HG02678 (cell line): ENCODE data around the gene LRIG1.

Experiments used
- ATAC-seq: cut with Tn5 transposase; IDR thresholded peaks from one replicate; pipeline ENCODE4 v1.9.1; 2021; ENCODE audit warnings: mild to moderate bottlenecking, moderate library complexity; ENCODE audit not compliant: unreplicated experiment

LRIG1 gene

DNA sequence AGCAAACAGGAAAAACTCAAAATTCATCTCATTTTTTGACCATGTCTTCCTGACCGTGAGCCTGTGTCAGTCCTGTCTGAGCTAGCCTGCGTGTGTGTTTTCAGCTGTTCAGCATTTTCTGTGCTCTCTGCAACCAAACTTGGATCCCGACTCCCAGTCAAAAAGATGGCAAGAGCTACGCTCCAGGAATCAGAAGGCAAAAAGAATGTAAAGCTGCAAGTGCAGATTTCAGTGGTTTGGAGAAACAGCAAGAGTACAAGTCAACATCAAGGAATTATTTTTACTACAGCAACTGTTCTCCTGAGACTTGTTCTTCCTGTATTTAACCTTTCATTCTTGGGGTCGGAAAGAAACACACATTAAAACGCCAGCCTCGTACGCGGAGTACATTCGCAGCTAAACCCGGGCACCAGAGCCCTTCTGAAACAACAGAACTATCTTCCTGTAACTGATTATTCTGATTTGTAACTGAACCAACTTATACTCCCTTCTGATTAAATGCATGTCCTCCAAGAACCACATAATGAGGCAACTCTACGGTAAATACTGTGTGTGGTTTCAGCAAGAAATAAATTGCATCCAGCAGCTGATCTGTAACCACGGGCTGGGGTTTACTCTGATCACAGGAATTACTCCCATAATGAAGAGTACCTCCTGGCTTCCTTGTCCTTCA is 107.4 kb downstream of the LRIG1 start:
- peak; percentile 18 for ATAC-seq

DNA sequence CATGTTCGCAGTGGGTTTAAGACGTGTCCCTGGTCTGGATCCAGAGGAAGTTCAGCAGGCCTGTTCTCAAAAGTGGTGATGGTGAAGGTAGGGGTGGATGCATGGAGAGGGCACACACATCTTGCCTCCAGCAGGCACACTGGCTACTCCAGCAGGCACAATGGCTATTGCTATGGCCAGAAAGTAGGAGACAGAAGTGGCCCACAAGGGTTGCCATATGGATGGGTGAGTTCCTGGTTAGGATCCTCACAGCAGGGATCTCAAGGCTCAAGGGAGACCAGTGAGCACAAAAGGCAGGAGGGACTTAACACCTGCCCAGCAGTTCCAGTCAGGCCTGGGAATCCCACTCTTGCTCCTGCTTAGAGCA is 107.9 kb downstream of the LRIG1 start:
- ATAC-seq = no peak

DNA sequence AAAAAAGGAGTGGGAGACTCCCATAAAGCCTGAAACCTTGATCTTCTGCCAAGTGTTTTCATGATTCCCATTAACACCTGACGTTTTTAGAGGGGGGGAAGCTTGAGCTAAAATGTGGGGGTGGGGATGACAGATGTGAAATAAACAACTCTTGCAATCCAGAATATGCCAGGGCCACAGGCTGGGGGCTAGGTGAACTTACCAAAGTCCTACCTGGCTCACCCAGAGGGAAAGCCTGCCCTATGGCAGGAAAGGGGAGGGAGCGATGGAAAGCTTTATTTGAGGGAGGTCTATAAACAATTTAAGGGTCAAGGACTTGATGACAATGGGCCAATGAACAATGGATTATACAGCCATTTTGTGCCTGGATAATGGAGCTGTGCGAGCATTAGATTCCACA is 108.3 kb downstream of the LRIG1 start:
- no peak for ATAC-seq

DNA sequence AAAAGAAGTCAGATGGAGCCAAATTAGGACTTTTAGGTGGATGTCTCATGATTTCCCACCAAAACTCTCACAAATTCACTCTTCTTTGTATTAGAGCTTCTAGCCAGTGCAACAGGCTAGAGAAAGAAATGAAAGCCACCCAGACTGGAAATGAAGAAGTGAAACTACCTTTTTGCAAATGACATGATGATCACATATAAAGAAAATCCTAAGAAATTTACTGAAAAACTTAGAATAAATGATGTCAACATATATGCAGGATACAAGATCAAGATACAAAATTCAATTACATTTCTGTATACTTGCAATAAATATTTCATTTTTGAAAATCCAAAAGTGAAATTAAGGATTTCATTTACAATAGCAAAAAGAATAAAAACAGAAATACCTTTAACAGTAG is 110.8 kb downstream of the LRIG1 start:
- ATAC-seq = peak; percentile 22

DNA sequence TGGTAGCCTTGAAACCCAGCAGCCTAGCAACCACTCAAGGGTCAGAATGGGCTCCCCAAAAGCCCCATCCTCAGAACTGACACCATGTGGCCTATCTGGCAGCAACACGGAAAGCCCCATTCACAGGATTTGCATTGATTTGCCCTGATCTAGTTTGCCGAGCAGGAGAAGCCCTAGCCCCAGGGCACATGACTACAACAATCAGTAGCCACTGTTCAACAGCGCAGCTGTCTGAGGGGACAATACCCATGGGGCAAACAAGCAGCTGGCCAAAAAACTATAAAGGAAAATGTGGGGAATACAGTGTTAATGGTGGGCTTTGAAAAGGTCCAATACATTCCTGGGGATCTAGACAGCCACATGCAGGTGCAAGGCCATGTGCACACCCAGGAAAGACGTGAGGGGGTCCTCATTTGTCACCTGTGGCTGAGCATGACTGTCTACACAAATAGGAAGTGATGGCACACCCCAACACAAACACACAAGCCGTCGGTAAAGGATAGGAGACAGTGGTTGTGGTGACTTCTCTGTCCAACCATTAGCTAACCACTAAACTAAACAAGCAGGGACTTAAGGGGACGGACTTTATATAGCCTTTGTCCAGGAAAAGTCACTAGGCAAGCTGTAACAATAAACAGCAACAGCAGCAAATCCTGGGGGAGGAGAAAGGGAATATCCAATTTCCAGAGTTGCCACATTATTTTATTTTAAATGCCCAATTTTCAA is 113.7 kb downstream of the LRIG1 start:
- peak; percentile 58 for ATAC-seq

DNA sequence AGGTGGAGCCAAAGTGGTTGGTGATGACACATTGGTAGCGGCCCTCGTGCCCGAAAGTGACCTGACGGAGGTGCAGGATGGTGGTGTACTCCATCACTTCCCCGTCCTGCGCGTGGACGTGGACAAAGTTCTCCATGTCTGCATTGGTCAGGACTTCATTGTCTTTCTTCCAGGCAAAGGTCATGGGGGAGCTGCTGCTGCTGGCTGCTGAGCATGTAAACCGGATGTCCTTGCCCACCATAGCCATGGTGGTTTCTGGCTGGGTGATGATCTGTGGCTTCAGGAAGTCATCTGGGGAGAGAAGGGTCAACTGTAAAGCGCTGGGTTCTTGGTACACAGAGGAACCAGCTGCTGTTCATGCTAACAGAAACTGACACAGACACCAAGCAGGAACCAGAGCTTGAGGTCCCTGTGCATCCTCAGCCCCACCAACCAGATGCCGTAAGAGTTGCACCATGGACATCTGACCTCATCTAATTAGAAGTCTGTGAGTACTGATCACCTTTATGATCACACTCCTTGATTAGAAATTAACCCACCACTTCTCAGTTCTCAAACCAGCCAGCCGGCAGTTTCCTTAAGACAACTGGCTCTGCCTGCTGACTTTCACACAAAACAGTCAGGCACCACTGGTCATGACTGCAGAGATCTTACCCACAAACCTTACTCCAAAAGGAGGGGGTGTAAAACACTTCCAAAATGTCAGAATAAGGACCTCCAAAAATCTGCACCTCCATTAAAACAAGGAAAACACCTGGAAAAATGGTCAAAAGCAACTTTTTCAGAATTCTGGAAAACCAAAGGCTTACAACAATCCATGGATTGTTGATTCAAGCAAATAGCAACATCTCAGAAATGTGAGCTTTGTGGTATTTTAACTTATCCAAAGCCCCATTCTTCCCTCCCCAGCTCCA is 114.6 kb downstream of the LRIG1 start:
- ATAC-seq = peak; percentile 81

DNA sequence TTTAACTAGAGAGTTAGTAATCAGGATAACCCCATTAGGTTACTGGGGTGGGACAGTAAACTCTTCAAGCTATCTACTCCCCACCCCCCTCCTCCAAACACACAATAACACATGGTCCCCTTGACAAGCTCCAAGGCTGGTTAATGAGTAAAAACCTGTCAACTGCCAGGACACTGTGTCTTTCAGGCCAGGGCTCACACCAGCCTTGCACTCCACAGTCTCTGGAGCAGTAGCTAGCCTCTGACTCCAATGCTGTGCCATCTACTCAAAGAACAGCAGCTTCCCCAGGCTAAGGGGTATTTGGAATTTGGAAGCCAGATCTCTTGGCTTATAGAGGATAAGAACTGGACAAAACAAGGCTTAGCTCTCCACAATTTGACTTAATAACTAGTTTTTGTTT is 115.8 kb downstream of the LRIG1 start:
- no peak for ATAC-seq

DNA sequence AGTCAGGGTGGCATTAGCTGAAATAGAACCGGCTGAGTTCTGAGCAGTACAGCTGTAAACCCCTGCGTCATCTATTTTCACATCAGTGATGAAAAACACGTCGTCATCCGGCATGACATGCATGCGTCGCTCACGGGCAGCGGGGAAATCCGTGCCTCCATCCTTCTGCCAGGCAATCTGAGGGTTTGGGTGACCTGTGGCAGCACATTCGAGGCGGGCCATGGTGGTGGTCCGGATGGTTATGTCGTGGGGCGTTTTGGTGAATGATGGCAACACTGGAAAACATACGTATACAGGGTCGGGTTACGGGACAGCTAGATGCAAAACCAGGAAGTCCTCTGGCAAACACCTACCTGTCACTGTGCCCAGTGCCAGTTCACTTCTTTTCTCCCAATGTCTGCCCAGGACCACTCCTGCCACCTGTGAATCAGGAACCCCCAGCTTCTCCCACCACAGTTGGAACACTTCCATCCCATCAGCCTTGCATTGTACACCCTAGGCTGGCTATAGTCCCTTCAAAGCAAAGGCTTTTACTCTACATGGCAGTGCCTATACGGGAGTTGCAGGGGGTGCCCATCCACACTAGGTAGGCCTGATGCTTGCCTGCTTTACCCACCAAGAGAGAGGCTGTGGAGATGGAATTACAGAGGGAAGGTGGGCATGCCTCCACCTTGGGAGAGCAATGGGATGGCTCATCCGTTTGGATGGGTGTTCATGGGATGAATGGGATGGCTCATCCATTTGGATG is 116.7 kb downstream of the LRIG1 start:
- ATAC-seq = no peak

DNA sequence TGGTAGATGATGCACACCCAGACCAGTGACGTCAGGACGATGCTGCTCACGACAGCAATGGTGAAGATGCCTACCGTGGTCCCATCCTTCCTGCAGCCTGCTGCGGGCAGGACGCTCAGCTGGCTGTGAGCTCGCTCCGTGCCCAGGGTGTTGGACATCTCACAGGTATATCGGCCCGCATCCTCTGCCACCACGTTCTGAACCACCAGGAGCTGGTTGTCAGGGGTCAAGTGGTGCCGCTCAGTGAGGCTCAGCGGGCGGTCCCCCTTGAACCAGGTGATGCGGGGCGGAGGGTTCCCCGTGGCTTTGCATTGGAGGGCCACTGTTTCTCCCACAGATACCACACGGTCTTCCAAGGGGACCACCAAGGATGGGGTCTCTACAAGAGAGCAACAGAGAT is 117.8 kb downstream of the LRIG1 start:
- no peak for ATAC-seq

DNA sequence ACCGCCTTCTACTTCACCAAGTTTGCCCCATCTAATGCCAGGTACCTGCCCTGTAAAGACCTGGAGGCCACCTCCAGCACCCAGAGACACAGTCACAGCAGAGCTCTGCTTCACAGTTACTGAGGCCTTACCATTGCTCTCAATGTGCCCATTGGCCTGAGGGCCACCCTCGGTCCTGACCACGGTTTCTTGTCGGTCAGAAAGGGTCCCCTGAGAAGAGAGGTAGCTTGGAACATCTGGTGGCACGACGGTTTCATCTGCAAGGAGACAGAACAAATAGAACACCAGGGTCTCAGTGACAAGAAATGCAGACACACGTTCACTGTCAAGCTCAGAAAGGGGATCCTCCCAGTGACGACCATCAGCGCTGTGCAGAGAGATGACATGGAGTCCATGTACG is 118.7 kb downstream of the LRIG1 start:
- no peak for ATAC-seq

DNA sequence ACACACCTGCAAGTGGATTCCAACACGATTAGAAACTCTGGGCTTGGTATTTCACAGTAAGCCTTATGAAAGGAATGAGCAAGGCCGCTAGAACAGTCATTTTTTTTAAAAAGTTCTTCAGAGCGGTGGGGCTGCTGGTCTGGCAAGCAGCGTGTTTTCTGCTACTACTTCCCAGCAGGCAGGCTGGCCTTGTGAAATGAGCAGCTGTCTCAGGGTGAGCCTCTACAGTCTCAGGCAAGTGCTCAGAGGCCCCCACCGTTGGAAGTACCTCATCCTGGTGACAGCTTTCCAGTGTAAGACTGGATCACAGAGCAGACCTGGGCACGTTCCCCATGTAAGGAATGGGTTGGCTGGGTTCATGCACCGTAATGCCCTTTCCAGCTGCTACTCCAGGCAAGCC is 119.2 kb downstream of the LRIG1 start:
- no peak for ATAC-seq

DNA sequence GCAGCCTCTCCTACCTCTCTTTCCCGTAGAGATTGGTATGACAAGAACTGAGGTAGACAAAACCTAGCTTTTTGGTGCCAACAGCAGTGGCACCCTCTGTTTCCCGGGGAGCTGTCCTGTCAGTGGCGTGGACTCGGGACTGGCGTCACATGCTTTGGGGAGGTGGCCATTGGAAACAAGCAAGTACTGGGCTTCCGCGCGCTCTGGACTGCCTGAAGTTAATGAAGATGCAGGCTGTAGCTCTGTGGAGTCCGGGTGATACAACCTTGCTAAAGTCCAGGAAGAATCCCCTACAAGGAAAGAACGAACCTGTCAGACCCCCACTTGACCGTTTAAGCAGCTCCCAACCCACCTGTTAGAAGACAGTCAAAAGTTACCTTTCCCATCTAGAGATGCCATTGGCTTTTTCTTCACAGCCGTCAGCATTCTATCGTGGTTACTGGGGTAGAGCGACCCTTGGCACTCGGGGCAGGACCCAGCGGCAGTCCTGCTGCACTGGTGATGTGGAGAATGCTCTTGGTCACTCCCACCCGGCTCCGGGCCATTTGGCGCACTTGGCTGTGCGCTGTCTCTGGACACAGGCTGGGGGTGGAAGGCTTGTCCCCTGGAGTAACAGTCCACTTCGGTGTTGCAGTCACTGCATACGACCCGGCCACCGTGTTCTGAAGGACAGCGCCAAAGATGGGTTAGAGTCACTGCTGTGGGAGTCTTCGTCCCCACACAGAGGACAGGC is 120.5 kb downstream of the LRIG1 start:
- ATAC-seq = no peak

DNA sequence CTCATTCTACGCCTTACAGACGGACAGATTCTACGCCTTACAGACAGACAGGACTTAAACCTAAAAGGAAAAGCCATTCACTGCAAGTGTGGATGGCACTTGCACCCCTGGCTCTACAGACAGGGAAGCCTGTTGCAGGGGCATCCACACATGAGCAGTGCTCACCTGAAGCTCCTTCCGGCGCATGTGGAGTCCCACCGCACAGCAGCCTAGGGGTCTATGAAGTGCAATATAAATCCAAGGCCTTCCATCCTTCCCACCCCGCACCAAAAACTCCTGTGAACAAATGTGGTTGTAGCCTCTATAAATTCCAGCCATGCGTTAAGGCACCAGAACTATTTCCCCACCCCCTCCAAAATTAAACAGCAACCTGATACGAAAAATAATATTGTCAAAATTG is 121.3 kb downstream of the LRIG1 start:
- no peak for ATAC-seq

DNA sequence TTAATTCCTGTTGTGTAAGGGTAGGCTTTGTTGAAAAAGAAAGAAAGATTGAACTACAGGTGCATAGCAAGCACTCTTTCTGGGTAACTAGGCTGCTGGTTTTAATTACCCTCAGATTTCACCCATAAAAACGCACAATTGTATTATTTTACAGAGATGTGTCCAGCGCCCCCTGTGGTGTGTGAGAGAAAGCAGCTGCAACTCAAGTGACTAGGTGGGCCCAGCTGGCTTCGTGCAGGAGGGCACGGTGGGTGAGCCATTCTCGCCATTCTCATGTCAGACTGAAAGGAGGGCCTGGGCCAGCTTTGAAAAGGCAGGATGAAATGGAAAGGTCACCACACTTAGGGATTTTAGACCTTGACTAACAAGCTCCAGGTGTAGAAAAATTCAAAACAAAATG is 122.6 kb downstream of the LRIG1 start:
- ATAC-seq = no peak

DNA sequence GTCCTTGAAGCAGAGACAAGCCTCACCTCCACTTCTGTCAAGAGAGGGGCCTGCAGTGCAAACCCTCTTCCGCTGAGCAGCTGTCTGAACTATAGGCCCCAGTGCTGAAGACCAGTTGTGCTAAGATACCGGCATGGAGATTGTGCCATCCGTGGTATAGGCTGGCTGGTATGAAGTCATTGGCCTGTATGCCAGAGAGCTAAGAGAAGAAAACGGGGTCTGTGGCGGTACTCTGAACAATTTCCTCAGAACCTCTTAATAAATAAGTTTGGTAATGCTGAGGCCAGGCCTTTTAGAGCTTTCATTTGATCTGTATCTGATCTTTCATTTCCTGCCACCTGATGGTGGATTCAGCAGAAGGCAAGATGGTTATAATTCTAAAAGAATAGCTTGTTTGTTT is 123.0 kb downstream of the LRIG1 start:
- no peak for ATAC-seq

DNA sequence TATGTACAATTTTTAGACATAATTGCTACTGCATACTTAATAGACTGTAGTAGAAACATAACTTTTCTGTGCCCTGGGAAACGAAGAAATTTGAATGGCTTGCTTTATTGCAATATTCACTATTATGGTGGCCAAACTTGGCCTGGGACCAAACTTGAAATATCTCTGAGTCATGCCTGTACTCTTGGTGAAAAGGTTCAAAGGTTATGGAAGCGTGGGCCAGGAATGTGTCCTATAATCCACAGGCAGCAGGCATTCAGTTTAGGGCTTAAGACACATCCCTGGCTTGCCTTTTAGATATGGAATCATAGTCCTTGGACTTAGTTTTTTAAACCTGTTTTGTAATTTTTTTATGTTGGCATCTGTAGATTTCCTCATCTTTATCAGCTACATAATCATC is 124.3 kb downstream of the LRIG1 start:
- no peak for ATAC-seq

DNA sequence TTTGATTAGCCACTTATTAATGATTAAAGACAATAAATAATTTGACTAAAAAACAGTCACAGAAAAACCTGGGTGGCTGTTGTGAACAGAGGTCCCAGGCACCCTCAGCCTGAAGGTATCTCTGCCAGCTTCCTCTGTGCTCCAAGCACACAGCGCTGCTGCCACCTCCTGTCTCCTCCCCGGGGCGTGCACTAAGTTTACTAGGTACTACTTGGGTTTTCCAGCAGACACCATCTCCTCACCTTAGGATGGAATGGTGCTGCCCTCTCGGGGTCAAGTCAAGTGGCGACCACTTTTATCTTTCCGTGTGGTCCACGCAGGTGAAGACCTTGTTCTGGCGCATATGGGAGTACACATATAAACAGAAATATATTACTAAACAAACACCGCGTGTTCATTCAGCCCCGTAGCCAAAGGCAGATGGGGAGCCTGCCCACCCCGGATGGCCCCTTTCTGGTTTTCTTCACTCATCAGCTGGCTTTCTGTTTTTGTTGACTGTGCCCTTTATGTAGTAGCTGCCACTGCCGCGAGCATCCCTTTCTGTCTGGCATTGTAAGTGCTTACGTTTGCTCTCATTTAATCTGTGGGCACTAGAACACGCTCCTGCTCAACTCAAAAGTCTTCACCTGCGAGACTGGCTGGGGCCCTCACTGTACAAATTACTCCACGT is 128.0 kb downstream of the LRIG1 start:
- no peak for ATAC-seq

DNA sequence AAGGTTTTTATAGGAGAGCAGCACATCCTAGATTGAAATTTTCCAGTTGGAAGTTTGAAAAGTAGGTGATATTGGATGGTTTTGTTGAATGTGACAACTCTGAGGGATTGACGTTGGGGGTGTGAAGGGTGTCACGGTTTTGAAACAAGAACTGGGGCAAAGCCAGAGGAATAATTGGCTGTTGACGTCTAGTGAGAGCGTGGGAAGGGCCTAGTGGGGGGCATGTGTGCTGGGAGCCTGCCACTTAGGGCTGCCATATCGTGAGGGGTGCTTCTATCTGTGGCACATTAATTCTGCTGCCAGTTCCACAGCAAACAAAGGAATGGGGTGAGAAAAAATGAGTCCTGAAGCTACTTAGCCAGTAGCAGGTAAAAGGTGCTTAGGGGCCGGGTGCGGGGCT is 129.4 kb downstream of the LRIG1 start:
- no peak for ATAC-seq

DNA sequence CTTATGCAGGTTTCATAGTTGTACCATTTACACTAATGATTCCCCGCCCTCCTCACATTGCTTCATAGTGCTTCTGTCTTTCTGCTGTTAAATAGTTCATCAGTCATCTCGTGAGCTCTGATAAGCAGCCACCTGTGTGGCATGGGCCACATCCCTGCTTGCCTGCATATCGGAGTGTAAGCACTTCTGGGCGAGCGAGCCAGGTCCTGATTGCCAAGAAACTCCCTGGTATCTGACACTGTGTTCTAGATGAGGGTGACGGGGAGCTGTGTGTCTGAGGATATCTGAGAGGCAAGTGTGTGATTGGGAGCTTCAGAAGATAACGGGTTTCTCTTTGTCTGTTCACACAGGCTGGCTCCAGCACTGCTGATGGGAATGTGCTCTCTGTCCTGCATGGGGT is 130.6 kb downstream of the LRIG1 start:
- ATAC-seq = no peak

DNA sequence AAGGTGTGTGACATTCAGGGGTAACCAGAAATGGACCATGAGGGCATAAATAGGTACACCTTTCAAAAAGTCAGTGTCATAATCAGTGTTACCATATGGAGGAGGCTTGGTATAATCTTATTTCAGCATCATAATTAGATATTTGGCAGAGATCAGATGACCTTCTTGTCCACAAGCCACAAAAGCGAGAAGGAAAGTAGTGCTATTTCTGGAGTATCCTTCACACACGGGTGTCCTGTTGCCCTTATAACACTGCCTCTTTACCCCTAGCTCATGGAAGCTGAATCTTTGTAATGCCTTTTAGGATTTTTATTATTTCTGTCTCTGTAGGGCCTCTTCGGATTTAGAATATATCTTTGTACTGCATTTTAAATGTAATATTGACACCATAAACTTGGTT is 132.8 kb downstream of the LRIG1 start:
- no peak for ATAC-seq
